Neural crest cell (in vitro differentiated cells): Measurements from ENCODE around the gene DLGAP5. TPM values are rescaled to one million over a fixed set of nuclear protein-coding genes. Genes with fewer than 3 reads are reported as not detected.

Experiments
- DNase-seq: peaks from one replicate; pipeline ENCODE4 v3.0.0; 2021; ENCODE audit warnings: low read depth, mixed read lengths, low spot score
- H3K27ac Mint-ChIP-seq: one replicate; pipeline ENCODE4 v1.8.0; 2021; ENCODE audit warnings: mild to moderate bottlenecking, mixed read lengths; ENCODE audit not compliant: unreplicated experiment
- H3K27me3 Mint-ChIP-seq: 2 replicates; pipeline ENCODE4 v1.8.0; 2021; ENCODE audit warnings: low read depth, mild to moderate bottlenecking, mixed read lengths
- H3K36me3 Mint-ChIP-seq: 2 replicates; pipeline ENCODE4 v1.8.0; 2021; ENCODE audit warnings: low read depth, mild to moderate bottlenecking, mixed read lengths
- H3K4me1 Mint-ChIP-seq: 2 replicates; pipeline ENCODE4 v1.8.0; 2021; ENCODE audit warnings: mixed read lengths
- H3K4me3 Mint-ChIP-seq: one replicate; pipeline ENCODE4 v1.8.0; 2021; ENCODE audit warnings: mild to moderate bottlenecking, mixed read lengths
- H3K9me3 Mint-ChIP-seq: 2 replicates; pipeline ENCODE4 v1.8.0; 2021; ENCODE audit warnings: mixed read lengths
- CTCF ChIP-seq: fragments of 200-600 bp; sonication (generic); conservative IDR thresholded peaks from 2 replicates; pipeline ENCODE4 v1.5.0; 2021; ENCODE audit warnings: antibody characterized with exemption, mild to moderate bottlenecking
- total RNA-seq: library from RNA; stranded (reverse); gene quantifications from 2 replicates; pipeline ENCODE4 v1.2.1, GENCODE V29; 2021

Gene DLGAP5
- total RNA-seq, 1 donor from 2014 or later = 89.6 TPM

DNA sequence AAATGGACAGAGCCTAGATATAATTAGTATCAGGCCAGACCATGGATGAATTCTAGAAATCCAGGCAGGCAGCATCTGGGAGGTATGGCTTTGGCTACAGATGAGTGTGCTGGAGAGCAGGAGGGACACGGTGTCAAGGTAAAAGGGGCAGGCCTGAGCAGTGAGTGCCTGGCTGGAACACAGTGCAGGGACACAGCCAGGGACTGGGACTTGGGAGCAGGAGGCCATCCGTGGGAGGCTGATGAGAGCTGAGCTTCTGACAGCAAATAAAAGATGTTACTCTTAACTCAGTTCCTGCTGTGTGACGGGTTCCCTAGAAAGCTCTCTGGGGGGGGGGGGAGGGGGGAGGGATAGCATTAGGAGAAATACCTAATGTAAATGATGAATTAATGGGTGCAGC is 75.9 kb downstream of the DLGAP5 start:
- no peak for DNase-seq
- no peak for TF ChIP-seq CTCF
- Mint-ChIP-seq H3K27me3 (no peaks in the 10 kb centered on the region), H3K36me3 (no peaks in the 10 kb centered on the region), H3K9me3 (peaks cover 4% of the 10 kb centered on the region), H3K4me3 (no peak overlapping the region), H3K27ac (no peak overlapping the region), H3K4me1 (no peaks in the 10 kb centered on the region)

GRCh38 chr14:55114720-55115119 is 76.7 kb downstream of the DLGAP5 start:
- Mint-ChIP-seq H3K9me3 (peaks cover 4% of the 10 kb centered on the region), H3K27ac (no peak overlapping the region), H3K4me1 (no peaks in the 10 kb centered on the region), H3K36me3 (no peaks in the 10 kb centered on the region), H3K4me3 (no peak overlapping the region), H3K27me3 (no peaks in the 10 kb centered on the region)
- no peak for TF ChIP-seq CTCF
- no peak for DNase-seq

DNA sequence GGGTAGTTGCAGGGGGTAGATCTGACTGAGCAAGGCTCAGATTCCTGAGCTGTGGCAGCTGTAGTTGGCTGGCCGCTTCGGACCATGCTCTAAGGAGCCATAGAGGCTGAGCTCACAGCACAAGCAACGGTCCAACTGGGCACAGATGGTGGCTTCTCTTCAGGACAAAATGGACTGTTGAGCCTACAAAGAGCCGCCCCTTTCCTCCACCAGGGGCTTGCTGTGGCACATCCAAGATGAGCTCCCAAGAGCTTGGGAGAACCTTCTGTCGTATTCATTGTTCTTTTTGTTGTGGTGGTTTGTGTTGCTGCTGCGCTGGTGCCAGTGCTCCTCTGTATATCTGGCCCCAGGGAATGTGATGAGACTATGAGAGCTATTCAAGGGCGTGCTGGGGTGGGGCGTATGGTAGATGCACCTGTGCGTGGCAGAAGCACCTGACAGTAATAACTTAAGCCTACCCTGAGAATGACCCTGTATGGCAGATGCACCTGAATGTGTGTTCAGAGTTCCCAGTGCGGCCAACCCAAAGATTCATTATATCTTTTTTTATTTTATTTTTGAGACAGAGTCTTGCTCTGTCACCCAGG is 80.2 kb downstream of the DLGAP5 start:
- peaks cover 4% of the 10 kb centered on the region for H3K9me3 Mint-ChIP-seq
- no peaks in the 10 kb centered on the region for H3K36me3 Mint-ChIP-seq
- peaks cover 11% of the 10 kb centered on the region for H3K4me1 Mint-ChIP-seq
- TF ChIP-seq CTCF = peak; percentile 39
- H3K27ac Mint-ChIP-seq = no peak overlapping the region
- no peak overlapping the region for H3K4me3 Mint-ChIP-seq
- H3K27me3 Mint-ChIP-seq = no peaks in the 10 kb centered on the region
- no peak for DNase-seq

GRCh38 chr14:55109836-55110235 is 81.5 kb downstream of the DLGAP5 start:
- Mint-ChIP-seq H3K4me1 (peaks cover 11% of the 10 kb centered on the region), H3K36me3 (no peaks in the 10 kb centered on the region), H3K27me3 (no peaks in the 10 kb centered on the region), H3K9me3 (peaks cover 4% of the 10 kb centered on the region), H3K4me3 (no peak overlapping the region), H3K27ac (no peak overlapping the region)
- DNase-seq = no peak
- TF ChIP-seq CTCF = no peak

DNA sequence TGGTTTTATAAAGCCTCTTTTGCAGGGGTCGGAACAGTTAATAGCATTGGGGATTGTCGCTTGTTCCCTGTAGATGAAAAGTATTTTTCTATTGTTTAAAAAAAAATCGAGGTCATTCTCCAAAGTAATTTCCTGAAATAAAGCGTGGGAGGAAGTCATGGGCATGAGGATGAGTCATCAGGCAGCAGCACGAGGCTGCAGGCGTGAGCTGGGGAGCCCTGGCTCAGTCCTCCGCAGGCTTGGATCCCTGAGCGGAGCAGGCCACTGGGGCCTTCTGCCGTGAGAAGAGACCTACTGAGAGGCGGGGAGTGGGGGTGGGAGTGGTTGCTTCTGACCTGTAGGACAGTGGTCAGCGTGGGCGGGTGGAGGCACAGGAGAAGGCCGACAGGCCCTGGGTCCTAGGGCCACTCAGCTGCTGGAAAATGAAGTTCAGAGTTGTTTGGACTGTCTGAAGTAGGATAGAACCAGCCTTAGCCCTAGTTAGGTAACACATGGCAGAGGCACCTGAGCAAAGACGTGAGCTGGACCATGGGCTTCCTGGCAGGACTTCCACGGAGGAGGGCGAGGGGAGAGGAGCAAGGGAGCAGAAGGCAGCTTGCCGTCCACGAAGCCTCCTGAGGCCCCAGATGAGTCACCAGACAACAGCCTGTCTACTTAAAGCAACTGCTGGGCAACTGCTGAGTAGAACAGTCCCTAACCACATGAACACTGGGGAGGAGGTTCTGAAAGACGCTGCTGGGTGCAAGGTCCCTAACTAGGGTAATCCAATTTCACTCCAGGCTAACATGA is 83.4 kb downstream of the DLGAP5 start:
- Mint-ChIP-seq H3K27ac (peak overlapping the region; percentile 87), H3K9me3 (peaks cover 5% of the 10 kb centered on the region), H3K4me1 (peaks cover 15% of the 10 kb centered on the region), H3K4me3 (no peak overlapping the region), H3K36me3 (peaks cover 5% of the 10 kb centered on the region), H3K27me3 (no peaks in the 10 kb centered on the region)
- DNase-seq = no peak
- TF ChIP-seq CTCF = no peak
